HL-60 (cell line): ENCODE results near the gene FBXW4.

Experiments used
- DNase-seq, 2 experiments: peaks; one replicate each; pipeline ENCODE4 v3.0.0-alpha.2; 2010 to 2020; ENCODE audit warnings: low read depth in 1 of 2, low spot score in 1 of 2
- H3K27ac ChIP-seq: fragments of 250-450 bp; sonication (Bioruptor Pico); replicated peaks from 2 replicates; pipeline ENCODE4 v1.5.1; 2020; ENCODE audit warnings: mild to moderate bottlenecking, moderate library complexity
- H3K27me3 ChIP-seq: fragments of 250-450 bp; sonication (Bioruptor Pico); 2 replicates; pipeline ENCODE4 v1.5.1; 2021; ENCODE audit warnings: mild to moderate bottlenecking, moderate library complexity; ENCODE audit not compliant: insufficient read depth, poor library complexity, severe bottlenecking
- H3K4me3 ChIP-seq: replicated peaks from 2 replicates; pipeline ENCODE4 v1.5.1; 2011; ENCODE audit warnings: mild to moderate bottlenecking, control low read depth, low read length; ENCODE audit not compliant: insufficient read depth
- GABPA ChIP-seq: IDR thresholded peaks from 2 replicates; pipeline ENCODE4 v1.6.1; 2012; ENCODE audit warnings: low read depth
- POLR2AphosphoS5 ChIP-seq: IDR thresholded peaks from 2 replicates; pipeline ENCODE4 v1.6.1; 2012; ENCODE audit warnings: low read depth
- SPI1 ChIP-seq: IDR thresholded peaks from 2 replicates; pipeline ENCODE4 v1.6.1; 2012; ENCODE audit warnings: low read depth, mild to moderate bottlenecking, borderline replicate concordance
- TF ChIP-seq, protein P1 (sequence below): IDR thresholded peaks from one replicate; pipeline ENCODE4 v1.5.1; 2011; ENCODE audit warnings: low read length, control low read depth, inconsistent platforms; ENCODE audit not compliant: insufficient read depth
- TF ChIP-seq, protein P2 (sequence below): IDR thresholded peaks from 2 replicates; pipeline ENCODE4 v1.6.1; 2012; ENCODE audit warnings: low read depth; ENCODE audit not compliant: insufficient replicate concordance

FBXW4 gene

DNA sequence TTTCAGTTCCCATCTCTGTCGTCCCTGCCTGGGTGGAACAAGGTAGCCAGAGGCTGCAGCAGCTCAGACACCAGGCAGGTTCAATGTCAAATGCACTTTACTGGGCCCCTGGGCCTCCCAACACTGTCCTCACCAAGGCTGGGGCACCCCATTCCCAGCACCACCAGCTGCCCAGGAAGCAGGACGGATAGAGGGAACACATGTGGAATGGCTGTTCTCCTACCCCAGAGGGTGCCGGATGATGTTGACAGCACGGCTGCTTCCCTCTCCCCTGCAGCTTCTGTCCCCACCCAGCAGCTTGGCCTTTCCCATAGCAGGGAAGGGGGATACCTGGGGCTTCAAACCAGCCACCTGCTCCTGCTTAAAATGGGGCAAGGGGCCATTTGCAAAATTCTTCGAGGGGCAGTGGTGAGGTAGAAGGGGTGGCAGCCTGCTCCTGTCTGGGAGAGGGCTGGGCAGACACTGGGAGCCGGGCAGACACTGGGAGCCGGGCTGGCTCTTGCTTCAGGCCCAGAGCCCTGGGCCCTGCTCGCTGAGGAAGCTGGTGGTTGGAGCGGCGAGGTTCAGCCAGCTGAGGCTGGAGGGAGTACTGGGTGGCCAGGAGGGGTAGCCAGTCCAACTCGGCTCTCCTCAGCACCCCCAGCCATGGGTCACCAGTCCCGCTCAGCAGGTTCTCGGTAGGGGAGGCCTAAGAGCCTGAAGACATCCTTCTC, 116.0 kb downstream of the FBXW4 start:
- TF ChIP-seq, protein P1, sequence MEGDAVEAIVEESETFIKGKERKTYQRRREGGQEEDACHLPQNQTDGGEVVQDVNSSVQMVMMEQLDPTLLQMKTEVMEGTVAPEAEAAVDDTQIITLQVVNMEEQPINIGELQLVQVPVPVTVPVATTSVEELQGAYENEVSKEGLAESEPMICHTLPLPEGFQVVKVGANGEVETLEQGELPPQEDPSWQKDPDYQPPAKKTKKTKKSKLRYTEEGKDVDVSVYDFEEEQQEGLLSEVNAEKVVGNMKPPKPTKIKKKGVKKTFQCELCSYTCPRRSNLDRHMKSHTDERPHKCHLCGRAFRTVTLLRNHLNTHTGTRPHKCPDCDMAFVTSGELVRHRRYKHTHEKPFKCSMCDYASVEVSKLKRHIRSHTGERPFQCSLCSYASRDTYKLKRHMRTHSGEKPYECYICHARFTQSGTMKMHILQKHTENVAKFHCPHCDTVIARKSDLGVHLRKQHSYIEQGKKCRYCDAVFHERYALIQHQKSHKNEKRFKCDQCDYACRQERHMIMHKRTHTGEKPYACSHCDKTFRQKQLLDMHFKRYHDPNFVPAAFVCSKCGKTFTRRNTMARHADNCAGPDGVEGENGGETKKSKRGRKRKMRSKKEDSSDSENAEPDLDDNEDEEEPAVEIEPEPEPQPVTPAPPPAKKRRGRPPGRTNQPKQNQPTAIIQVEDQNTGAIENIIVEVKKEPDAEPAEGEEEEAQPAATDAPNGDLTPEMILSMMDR, result no peak
- TF ChIP-seq POLR2AphosphoS5 (no peak), SPI1 (no peak), GABPA (no peak)
- TF ChIP-seq, protein P2, sequence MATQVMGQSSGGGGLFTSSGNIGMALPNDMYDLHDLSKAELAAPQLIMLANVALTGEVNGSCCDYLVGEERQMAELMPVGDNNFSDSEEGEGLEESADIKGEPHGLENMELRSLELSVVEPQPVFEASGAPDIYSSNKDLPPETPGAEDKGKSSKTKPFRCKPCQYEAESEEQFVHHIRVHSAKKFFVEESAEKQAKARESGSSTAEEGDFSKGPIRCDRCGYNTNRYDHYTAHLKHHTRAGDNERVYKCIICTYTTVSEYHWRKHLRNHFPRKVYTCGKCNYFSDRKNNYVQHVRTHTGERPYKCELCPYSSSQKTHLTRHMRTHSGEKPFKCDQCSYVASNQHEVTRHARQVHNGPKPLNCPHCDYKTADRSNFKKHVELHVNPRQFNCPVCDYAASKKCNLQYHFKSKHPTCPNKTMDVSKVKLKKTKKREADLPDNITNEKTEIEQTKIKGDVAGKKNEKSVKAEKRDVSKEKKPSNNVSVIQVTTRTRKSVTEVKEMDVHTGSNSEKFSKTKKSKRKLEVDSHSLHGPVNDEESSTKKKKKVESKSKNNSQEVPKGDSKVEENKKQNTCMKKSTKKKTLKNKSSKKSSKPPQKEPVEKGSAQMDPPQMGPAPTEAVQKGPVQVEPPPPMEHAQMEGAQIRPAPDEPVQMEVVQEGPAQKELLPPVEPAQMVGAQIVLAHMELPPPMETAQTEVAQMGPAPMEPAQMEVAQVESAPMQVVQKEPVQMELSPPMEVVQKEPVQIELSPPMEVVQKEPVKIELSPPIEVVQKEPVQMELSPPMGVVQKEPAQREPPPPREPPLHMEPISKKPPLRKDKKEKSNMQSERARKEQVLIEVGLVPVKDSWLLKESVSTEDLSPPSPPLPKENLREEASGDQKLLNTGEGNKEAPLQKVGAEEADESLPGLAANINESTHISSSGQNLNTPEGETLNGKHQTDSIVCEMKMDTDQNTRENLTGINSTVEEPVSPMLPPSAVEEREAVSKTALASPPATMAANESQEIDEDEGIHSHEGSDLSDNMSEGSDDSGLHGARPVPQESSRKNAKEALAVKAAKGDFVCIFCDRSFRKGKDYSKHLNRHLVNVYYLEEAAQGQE, result no peak
- DNase-seq, result no peak

DNA sequence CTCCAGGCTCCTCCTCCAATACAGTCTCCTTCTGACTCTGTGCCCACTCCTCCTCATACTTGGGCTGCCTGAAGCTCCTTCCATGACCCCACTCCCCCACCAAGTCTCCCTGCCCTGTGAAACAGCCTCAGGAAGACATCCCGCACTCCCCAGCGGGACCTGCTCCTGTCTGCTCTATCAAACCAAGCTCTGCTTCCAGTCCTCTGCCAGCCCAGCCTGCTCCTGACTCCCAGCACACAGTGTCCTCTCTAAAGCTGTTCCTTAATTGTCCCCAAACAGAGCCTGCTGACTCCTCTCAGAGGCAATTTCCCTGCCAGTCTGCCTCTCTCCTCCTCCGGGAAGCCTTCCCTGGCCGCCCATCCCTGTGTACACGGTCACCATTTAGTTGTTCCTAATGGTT, 116.8 kb downstream of the FBXW4 start:
- Histone ChIP-seq H3K4me3 (no peak overlapping the region), H3K27ac (no peak overlapping the region), H3K27me3 (no peaks in the 10 kb centered on the region)
- no peak for DNase-seq
- no peak for TF ChIP-seq GABPA
- TF ChIP-seq, protein P1, result no peak
- no peak for TF ChIP-seq SPI1
- no peak for TF ChIP-seq POLR2AphosphoS5
- TF ChIP-seq, protein P2, result no peak

More for the DNA sequence above, 116.0 kb downstream of the FBXW4 start:
- Histone ChIP-seq H3K4me3 (no peak overlapping the region), H3K27ac (no peak overlapping the region), H3K27me3 (no peaks in the 10 kb centered on the region)

DNA sequence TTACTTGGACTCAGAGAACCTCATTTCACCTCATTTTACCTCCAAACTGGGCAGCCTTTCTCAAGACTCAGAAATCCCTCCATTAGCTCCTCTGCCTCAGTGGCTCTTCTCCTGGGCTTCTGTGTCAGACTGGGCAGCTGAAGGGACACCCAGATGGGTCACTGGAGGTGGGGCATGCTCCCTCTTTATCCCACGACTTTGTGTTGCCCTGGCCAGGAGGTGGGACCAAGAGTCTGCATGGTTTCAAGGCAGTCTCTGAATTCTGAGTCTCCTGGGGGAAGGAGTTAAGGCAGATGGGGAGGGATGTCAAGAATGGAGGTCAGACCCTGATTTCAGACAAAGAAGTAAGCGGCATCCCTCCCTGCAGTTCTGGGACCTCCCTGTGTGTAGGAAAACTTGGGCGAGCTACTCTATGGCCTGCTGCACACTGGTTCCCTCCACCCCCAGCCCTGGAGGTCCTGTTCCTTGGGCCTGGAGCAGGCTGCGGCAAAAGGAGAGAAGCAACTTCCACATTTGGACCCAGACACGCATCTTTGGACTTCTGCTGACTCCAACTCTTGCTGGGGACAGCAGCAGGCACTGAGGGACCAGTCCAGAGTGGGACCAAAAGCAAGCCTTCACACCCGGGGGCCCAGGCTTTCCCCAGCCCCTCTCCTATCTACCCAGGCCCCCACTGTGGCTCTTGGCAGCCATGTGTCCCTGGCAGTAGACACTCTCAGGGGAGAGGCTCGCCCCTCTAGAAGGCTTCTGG, 117.7 kb downstream of the FBXW4 start:
- Histone ChIP-seq H3K27ac (no peak overlapping the region), H3K4me3 (no peak overlapping the region), H3K27me3 (no peaks in the 10 kb centered on the region)
- no peak for DNase-seq
- TF ChIP-seq GABPA, result no peak
- no peak for TF ChIP-seq SPI1
- TF ChIP-seq POLR2AphosphoS5, result no peak
- TF ChIP-seq, protein P2, result no peak
- TF ChIP-seq, protein P1, result no peak
